NK-92 treated with Interleukin-12 subunit alpha and Interleukin-12 subunit beta, amount 100 ng/mL, for 24 hours (cell line): ENCODE results near the gene ZDHHC11B.
"Not testable (repeated sequence)": the region's sequence is repeated elsewhere in the genome, so short reads cannot be mapped to it uniquely, and the experiment has no call there.

Experiments
- DNase-seq: peaks from one replicate; lab custom pipeline; 2025; lab: John Stamatoyannopoulos, UW

Gene ZDHHC11B

GRCh38 chr5:766666-767431 lies 17.7 kb downstream of the ZDHHC11B start:
- DNase-seq, result no peak

- DNase-seq, result no peak
Measured at GRCh38 chr5:765948-766631, 18.4 kb downstream of the ZDHHC11B start.

- no peak for DNase-seq
Measured at GRCh38 chr5:763998-764781, 20.3 kb downstream of the ZDHHC11B start.

- no peak for DNase-seq
Measured at GRCh38 chr5:763397-763796, 21.1 kb downstream of the ZDHHC11B start.

- not testable (repeated sequence) for DNase-seq
Measured at GRCh38 chr5:762996-763395, 21.5 kb downstream of the ZDHHC11B start.

GRCh38 chr5:761854-762710 lies 22.4 kb downstream of the ZDHHC11B start:
- DNase-seq, result no peak

GRCh38 chr5:761059-761771 lies 23.3 kb downstream of the ZDHHC11B start:
- no peak for DNase-seq

GRCh38 chr5:760363-761058 lies 24.0 kb downstream of the ZDHHC11B start:
- DNase-seq, result no peak

- DNase-seq, result no peak
Measured at GRCh38 chr5:759781-760362, 24.7 kb downstream of the ZDHHC11B start.

GRCh38 chr5:759111-759751 lies 25.3 kb downstream of the ZDHHC11B start:
- DNase-seq, result no peak

- DNase-seq, result no peak
Measured at GRCh38 chr5:758698-759053, 25.9 kb downstream of the ZDHHC11B start.

GRCh38 chr5:757931-758697 lies 26.4 kb downstream of the ZDHHC11B start:
- no peak for DNase-seq

GRCh38 chr5:757346-757930 lies 27.1 kb downstream of the ZDHHC11B start:
- no peak for DNase-seq

- DNase-seq, result no peak
Measured at GRCh38 chr5:756865-757345, 27.6 kb downstream of the ZDHHC11B start.

GRCh38 chr5:756171-756570 lies 28.4 kb downstream of the ZDHHC11B start:
- no peak for DNase-seq

GRCh38 chr5:754143-754632 lies 30.3 kb downstream of the ZDHHC11B start:
- DNase-seq, result not testable (repeated sequence)

- DNase-seq, result not testable (repeated sequence)
Measured at GRCh38 chr5:753567-754142, 30.9 kb downstream of the ZDHHC11B start.
